Fibroblast of lung (primary cell): ENCODE measurements around the gene SETX. TPM values are rescaled to one million over a fixed set of nuclear protein-coding genes. Genes with fewer than 3 reads are reported as not detected.

ENCODE experiments used
- DNase-seq, 2 donors: peaks; one replicate each; pipeline versions ENCODE4 v3.0.0 to v3.0.0-alpha.2; 2010; ENCODE audit warnings: low read depth in 2 of 2
- H2AFZ ChIP-seq: 2 replicates; pipeline ENCODE4 v1.5.1; 2012; ENCODE audit warnings: low read length, control low read depth, inconsistent platforms
- H3K27ac ChIP-seq: 2 replicates; pipeline ENCODE4 v1.5.1; 2011; ENCODE audit warnings: low read length, control low read depth; ENCODE audit not compliant: insufficient read depth
- H3K27me3 ChIP-seq: 2 replicates; pipeline ENCODE4 v1.5.1; 2011; ENCODE audit warnings: mild to moderate bottlenecking, low read length; ENCODE audit not compliant: control insufficient read depth, insufficient read depth
- H3K36me3 ChIP-seq: 2 replicates; pipeline ENCODE4 v1.5.1; 2011; ENCODE audit warnings: low read length; ENCODE audit not compliant: control insufficient read depth, insufficient read depth
- H3K4me1 ChIP-seq: 2 replicates; pipeline ENCODE4 v1.5.1; 2011; ENCODE audit warnings: low read length; ENCODE audit not compliant: control insufficient read depth, insufficient read depth; ENCODE audit errors: extremely low read depth
- H3K4me2 ChIP-seq: 2 replicates; pipeline ENCODE4 v1.5.1; 2011; ENCODE audit warnings: low read length, control low read depth; ENCODE audit not compliant: insufficient read depth; ENCODE audit errors: extremely low read depth
- H3K4me3 ChIP-seq, 4 experiments: fragments of 200-600 bp in 1 of 4; sonication (generic) in 1 of 4; replicated peaks in 1 of 4; 2 replicates each; pipeline ENCODE4 v1.5.1; 2011 to 2016; ENCODE audit warnings: low read length in 4 of 4, low read depth in 3 of 4, mild to moderate bottlenecking in 3 of 4, control low read depth in 2 of 4, inconsistent platforms in 1 of 4, mixed read lengths in 1 of 4; ENCODE audit not compliant: insufficient read depth in 1 of 4; ENCODE audit errors: control extremely low read depth in 1 of 4
- H3K79me2 ChIP-seq: 2 replicates; pipeline ENCODE4 v1.5.1; 2012; ENCODE audit warnings: mild to moderate bottlenecking, low read length, inconsistent platforms; ENCODE audit not compliant: control insufficient read depth, insufficient read depth
- H3K9ac ChIP-seq: 2 replicates; pipeline ENCODE4 v1.5.1; 2011; ENCODE audit warnings: mild to moderate bottlenecking, low read length, control low read depth; ENCODE audit not compliant: insufficient read depth
- H3K9me3 ChIP-seq: 2 replicates; pipeline ENCODE4 v1.5.1; 2012; ENCODE audit warnings: low read depth, low read length; ENCODE audit not compliant: control insufficient read depth, insufficient read depth
- H4K20me1 ChIP-seq: 2 replicates; pipeline ENCODE4 v1.5.1; 2011; ENCODE audit warnings: low read length; ENCODE audit not compliant: control insufficient read depth, insufficient read depth; ENCODE audit errors: extremely low read depth
- EZH2 ChIP-seq: IDR thresholded peaks from 2 replicates; pipeline ENCODE4 v1.5.1; 2012; ENCODE audit warnings: low read length, control low read depth, mild to moderate bottlenecking; ENCODE audit errors: missing control alignments
- polyA plus RNA-seq, 2 donors: library from polyadenylated mRNA; depleted of rRNA in 1 of 2; stranded (reverse) in 1 of 2; unstranded in 1 of 2; fragments of >200 nt; gene quantifications; 2 replicates each; pipeline ENCODE4 v1.2.1, GENCODE V29; 2011 to 2012; ENCODE audit warnings: missing spikeins in 1 of 2
- total RNA-seq: library from RNA; depleted of rRNA; stranded (reverse); fragments of >200 nt; gene quantifications from 2 replicates; pipeline ENCODE4 v1.2.1, GENCODE V29; 2014
- TF ChIP-seq, protein P1 (sequence below), 2 donors: IDR thresholded peaks in 1 of 2; conservative IDR thresholded peaks in 1 of 2; 1 replicate in 1 of 2; 2 replicates in 1 of 2; pipeline ENCODE4 v1.5.1; 2011 to 2012; ENCODE audit warnings: low read length in 2 of 2, control low read depth in 1 of 2, inconsistent platforms in 1 of 2, low read depth in 1 of 2, mild to moderate bottlenecking in 1 of 2

Gene SETX
- total and polyA plus RNA-seq, 2 donors (not counting 1 experiment from before 2014, with no cell fraction given), result 31.5 to 78.3 TPM

DNA sequence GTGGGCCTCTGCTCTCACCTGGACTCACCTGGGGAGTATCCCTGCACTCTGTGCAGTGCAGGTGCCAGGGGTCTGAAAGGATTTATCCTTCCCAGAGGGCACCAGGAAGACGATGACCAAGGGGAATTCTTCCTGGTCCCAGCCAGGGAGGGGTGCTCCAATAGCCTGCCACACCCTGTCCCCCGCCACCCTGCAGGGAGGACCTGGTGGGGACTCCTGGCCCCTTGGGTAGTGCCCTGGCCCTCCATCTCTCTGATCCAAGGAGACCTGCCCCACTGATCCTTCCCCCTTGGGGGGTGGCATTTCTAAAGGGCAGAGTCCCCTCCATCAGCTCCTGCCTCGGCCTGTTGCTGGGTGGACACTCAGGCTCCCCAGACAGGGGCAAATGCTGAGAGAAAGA is 122.3 kb downstream of the SETX start:
- H4K20me1 ChIP-seq, result no peaks in the 10 kb centered on the region
- no peak overlapping the region for H3K27ac ChIP-seq
- H3K27me3 ChIP-seq, result peaks cover 20% of the 10 kb centered on the region
- no peak overlapping the region for H3K9ac ChIP-seq
- H3K4me2 ChIP-seq, result no peak overlapping the region
- H2AFZ ChIP-seq, result no peak overlapping the region
- no peaks in the 10 kb centered on the region for H3K4me1 ChIP-seq
- H3K4me3 ChIP-seq, result no peak overlapping the region
- no peaks in the 10 kb centered on the region for H3K79me2 ChIP-seq
- H3K36me3 ChIP-seq, result no peaks in the 10 kb centered on the region
- TF ChIP-seq, protein P1, sequence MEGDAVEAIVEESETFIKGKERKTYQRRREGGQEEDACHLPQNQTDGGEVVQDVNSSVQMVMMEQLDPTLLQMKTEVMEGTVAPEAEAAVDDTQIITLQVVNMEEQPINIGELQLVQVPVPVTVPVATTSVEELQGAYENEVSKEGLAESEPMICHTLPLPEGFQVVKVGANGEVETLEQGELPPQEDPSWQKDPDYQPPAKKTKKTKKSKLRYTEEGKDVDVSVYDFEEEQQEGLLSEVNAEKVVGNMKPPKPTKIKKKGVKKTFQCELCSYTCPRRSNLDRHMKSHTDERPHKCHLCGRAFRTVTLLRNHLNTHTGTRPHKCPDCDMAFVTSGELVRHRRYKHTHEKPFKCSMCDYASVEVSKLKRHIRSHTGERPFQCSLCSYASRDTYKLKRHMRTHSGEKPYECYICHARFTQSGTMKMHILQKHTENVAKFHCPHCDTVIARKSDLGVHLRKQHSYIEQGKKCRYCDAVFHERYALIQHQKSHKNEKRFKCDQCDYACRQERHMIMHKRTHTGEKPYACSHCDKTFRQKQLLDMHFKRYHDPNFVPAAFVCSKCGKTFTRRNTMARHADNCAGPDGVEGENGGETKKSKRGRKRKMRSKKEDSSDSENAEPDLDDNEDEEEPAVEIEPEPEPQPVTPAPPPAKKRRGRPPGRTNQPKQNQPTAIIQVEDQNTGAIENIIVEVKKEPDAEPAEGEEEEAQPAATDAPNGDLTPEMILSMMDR (conservative IDR thresholded peaks at IDR 0.05 in 1 of 2, IDR thresholded peaks at IDR 0.05 in 1 of 2; ENCODE audit: low read depth in 1 of 2, low read length in 2 of 2), result no peak
- no peak for TF ChIP-seq EZH2
- no peaks in the 10 kb centered on the region for H3K9me3 ChIP-seq
- DNase-seq, result no peak

DNA sequence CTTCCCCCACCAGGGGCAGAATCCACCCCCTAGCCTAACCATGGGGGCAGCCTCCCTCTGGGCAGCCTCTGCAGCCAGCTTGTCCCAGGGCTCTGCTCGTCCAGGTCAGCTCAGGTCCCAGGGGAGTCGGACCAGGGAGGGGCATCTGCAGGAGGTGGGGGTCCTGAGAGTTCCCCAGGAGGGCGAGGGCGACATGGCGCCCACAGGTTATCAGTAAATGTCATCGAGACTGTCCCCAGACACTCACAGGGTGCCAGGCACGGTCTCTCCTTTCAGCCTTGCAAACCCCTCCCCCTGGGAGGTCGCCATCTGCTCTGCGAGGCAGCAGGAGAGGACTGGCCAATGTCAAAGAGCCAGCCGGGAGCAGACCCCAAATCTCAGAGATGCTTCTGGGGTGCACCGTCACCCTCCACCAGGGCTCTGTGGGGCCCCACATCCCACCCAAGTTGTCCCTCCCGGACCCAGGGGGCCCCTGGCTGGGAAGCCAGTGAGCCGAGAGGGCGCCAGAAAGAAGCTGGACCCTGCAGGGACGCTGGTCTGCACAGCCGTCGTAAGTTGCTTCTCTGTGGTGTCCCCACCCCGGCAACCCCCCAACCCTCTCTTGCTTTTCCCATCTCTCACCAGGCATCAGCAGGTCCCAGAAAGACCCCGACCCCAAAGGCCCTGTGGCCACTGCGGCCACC is 123.6 kb downstream of the SETX start:
- H3K36me3 ChIP-seq, result no peaks in the 10 kb centered on the region
- H2AFZ ChIP-seq, result no peak overlapping the region
- H3K79me2 ChIP-seq, result no peaks in the 10 kb centered on the region
- no peak for DNase-seq
- H3K4me3 ChIP-seq, result no peak overlapping the region
- TF ChIP-seq, protein P1 (conservative IDR thresholded peaks at IDR 0.05 in 1 of 2, IDR thresholded peaks at IDR 0.05 in 1 of 2; ENCODE audit: low read depth in 1 of 2, low read length in 2 of 2), result no peak
- TF ChIP-seq EZH2, result no peak
- no peak overlapping the region for H3K9ac ChIP-seq
- H3K27ac ChIP-seq, result no peak overlapping the region
- no peaks in the 10 kb centered on the region for H4K20me1 ChIP-seq
- no peak overlapping the region for H3K4me2 ChIP-seq
- H3K4me1 ChIP-seq, result no peaks in the 10 kb centered on the region
- H3K9me3 ChIP-seq, result no peaks in the 10 kb centered on the region
- H3K27me3 ChIP-seq, result peaks cover 20% of the 10 kb centered on the region

DNA sequence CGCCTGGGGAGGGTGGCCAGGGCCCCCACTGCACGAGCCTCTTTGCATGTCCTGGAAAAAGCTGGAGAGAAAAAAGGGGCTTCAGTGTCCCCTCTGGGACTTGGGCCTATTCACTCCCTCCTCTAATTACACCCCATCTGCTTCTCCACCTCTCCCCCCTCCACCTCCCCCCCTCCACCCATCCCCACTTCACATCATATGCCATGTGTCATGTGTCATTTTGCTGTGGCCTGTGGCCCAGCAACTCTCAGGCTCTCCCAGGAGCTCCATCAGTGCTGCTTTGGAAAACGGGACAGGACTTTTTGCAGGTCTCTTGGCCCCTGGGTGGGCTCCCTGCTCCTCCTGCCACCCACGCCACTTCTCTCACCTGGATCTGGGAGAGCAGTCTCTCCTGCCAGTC is 124.2 kb downstream of the SETX start:
- no peak overlapping the region for H3K4me2 ChIP-seq
- H3K4me1 ChIP-seq, result no peaks in the 10 kb centered on the region
- H3K36me3 ChIP-seq, result no peaks in the 10 kb centered on the region
- no peak for DNase-seq
- peaks cover 20% of the 10 kb centered on the region for H3K27me3 ChIP-seq
- H3K4me3 ChIP-seq, result no peak overlapping the region
- no peaks in the 10 kb centered on the region for H3K79me2 ChIP-seq
- TF ChIP-seq, protein P1 (conservative IDR thresholded peaks at IDR 0.05 in 1 of 2, IDR thresholded peaks at IDR 0.05 in 1 of 2; ENCODE audit: low read depth in 1 of 2, low read length in 2 of 2), result no peak
- no peak for TF ChIP-seq EZH2
- H3K9ac ChIP-seq, result no peak overlapping the region
- no peaks in the 10 kb centered on the region for H4K20me1 ChIP-seq
- no peaks in the 10 kb centered on the region for H3K9me3 ChIP-seq
- no peak overlapping the region for H2AFZ ChIP-seq
- no peak overlapping the region for H3K27ac ChIP-seq
